Pancreas (tissue), 10 donors: ENCODE data around the gene ORAI3. TPM values are rescaled to one million over a fixed set of nuclear protein-coding genes. Genes with fewer than 3 reads are reported as not detected.

ENCODE experiments used
- ATAC-seq, 4 donors: fragments of 200-7000 bp; cut with Tn5 transposase; one replicate each; pipeline versions ENCODE4 v1.8.0 to v1.9.1; 2020; ENCODE audit warnings: mild to moderate bottlenecking in 4 of 4, moderate library complexity in 4 of 4
- DNase-seq, 6 donors: peaks; one replicate each; pipeline ENCODE4 v3.0.0-alpha.2; 2020
- FAIRE-seq: peaks from 2 replicates; lab custom pipeline; 2012; peaks lifted over from hg19 to GRCh38; lab: Jason Lieb, UNC
- H3K27ac ChIP-seq, 4 donors: fragments of 200-600 bp; sonication (generic); 1 replicate in 3 of 4; 2 replicates in 1 of 4; pipeline versions ENCODE4 v1.5.0 to v1.8.0; 2020
- H3K27me3 ChIP-seq, 4 donors: fragments of 200-600 bp; one replicate each; pipeline ENCODE4 v1.8.0; 2021
- H3K36me3 ChIP-seq, 3 donors: fragments of 200-600 bp; sonication (generic) in 1 of 3; one replicate each; pipeline versions ENCODE4 v1.5.0 to v1.8.0; 2020 to 2021
- H3K4me1 ChIP-seq, 3 donors: fragments of 200-600 bp; one replicate each; pipeline ENCODE4 v1.8.0; 2021
- H3K4me3 ChIP-seq, 4 donors: fragments of 200-600 bp; sonication (generic) in 2 of 4; one replicate each; pipeline versions ENCODE4 v1.5.0 to v1.8.0; 2020 to 2021
- H3K9me3 ChIP-seq, 4 donors: fragments of 200-600 bp; one replicate each; pipeline ENCODE4 v1.8.0; 2021
- WGBS, 2 donors: extraction: QIAGEN DNeasy Blood & Tissue Kit; methylation state at CpG; one replicate each; pipeline ENCODE4 v1.1.7; 2013; 5-methylcytosine and 5-hydroxymethylcytosine counted together
- intact Hi-C, 3 donors: fragments of 100-400 bp; cut with DNase I; formaldehyde crosslinking; loops; one replicate each; pipeline versions ENCODE4 v1.11.1 to v1.14.2; 2022
- polyA plus RNA-seq, 2 donors: library from polyadenylated mRNA; stranded (reverse); fragments of 200-250 nt; gene quantifications; one replicate each; pipeline ENCODE4 v1.2.3, GENCODE V29; 2013
- total RNA-seq, 6 donors: library from RNA; stranded (reverse); fragmentation: NEBNext Ultra II Directional in 4 of 6; extraction: Animal tissue kit (Norgen Biotek cat#: 25700) in 4 of 6; gene quantifications; one replicate each; pipeline versions ENCODE4 v1.2.1 to v1.2.4, GENCODE V29; 2021 to 2023
- TF ChIP-seq, protein P1 (sequence below), 4 donors: fragments of 200-600 bp; sonication (generic) in 3 of 4; IDR thresholded peaks; one replicate each; pipeline versions ENCODE4 v1.5.0 to v1.8.0; 2021; ENCODE audit warnings: antibody characterized with exemption in 4 of 4
- donor health status: healthy with polysubstance abuse.
- donor health status: DM: no; HTN: no; CAD: no; lungs with moderate emphysema.
- donor health status: DM: no; HTN: no; CAD: no.
- donor health status: control.
- donor health status: control.
- donor health status: Bipolar disorder and iron deficiency.
- donor health status: DM: yes; HTN: yes; CAD: no.
- donor health status: DM: no; HTN: no; CAD: no.
- donor health status: DM: no; HTN: no; CAD: no.
- donor health status: DM: yes; HTN: yes; CAD: no.

ORAI3 gene
- total and polyA plus RNA-seq, 8 donors: 8.6 to 12.5 (median 10.4) TPM

- peak overlapping the region; percentile 26 to 57 (median 50) for H3K4me3 ChIP-seq
- no peaks in the 10 kb centered on the region for H3K36me3 ChIP-seq
- no peaks in the 10 kb centered on the region for H3K27me3 ChIP-seq
- 9 to 12% methylated on average over 65 to 99 of the region's 99 CpGs for WGBS, 2 donors
- H3K27ac ChIP-seq: peak overlapping the region; percentile 68 to 90 (median 88)
- FAIRE-seq (no peak), DNase-seq (peak; percentile 61 to 92 (median 82)), ATAC-seq (peak; percentile 88 to 96 (median 92))
- no peaks in the 10 kb centered on the region for H3K9me3 ChIP-seq
- TF ChIP-seq, protein P1, sequence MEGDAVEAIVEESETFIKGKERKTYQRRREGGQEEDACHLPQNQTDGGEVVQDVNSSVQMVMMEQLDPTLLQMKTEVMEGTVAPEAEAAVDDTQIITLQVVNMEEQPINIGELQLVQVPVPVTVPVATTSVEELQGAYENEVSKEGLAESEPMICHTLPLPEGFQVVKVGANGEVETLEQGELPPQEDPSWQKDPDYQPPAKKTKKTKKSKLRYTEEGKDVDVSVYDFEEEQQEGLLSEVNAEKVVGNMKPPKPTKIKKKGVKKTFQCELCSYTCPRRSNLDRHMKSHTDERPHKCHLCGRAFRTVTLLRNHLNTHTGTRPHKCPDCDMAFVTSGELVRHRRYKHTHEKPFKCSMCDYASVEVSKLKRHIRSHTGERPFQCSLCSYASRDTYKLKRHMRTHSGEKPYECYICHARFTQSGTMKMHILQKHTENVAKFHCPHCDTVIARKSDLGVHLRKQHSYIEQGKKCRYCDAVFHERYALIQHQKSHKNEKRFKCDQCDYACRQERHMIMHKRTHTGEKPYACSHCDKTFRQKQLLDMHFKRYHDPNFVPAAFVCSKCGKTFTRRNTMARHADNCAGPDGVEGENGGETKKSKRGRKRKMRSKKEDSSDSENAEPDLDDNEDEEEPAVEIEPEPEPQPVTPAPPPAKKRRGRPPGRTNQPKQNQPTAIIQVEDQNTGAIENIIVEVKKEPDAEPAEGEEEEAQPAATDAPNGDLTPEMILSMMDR (IDR thresholded peaks at IDR 0.05): peak in 1 of 4 donors; percentile 7
- intact Hi-C loops: loop anchor here in 1 of 3 donors (10.0 kb wide), 1 partner anchor 68 kb away; no protein-coding TSS in a partner anchor
- H3K4me1 ChIP-seq: no peaks in the 10 kb centered on the region
Observed at GRCh38 chr16:30902029-30902972, 46.6 kb upstream of the ORAI3 start.

DNA sequence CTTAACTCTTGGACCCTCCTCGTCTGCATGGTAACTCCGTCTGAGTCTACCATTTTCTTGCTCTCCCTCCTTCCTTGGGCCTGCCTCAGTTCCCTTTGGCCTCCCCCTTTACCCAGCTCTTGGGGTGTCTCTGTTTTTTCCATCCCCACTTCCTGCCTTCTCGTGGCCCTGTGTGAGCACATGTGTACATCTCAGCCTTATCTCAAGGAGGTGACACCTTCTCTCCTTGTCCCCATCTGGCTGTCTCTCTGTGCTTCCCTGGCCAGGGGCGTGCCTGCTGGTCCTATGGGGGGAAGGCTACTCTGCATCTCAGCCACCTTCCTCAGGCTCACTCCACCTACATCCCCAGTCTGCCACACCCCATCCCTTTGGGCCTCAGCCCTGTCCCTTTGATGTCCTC, 45.9 kb upstream of the ORAI3 start:
- Histone ChIP-seq H3K36me3 (no peaks in the 10 kb centered on the region), H3K4me1 (no peaks in the 10 kb centered on the region), H3K27me3 (no peaks in the 10 kb centered on the region), H3K27ac (peak overlapping the region in 3 of 4 donors; percentile 85 to 90 (median 90)), H3K4me3 (peak overlapping the region in 1 of 4 donors; percentile 57), H3K9me3 (no peaks in the 10 kb centered on the region)
- ATAC-seq: peak in 1 of 4 donors; percentile 3
- no peak for DNase-seq
- TF ChIP-seq, protein P1 (IDR thresholded peaks at IDR 0.05): no peak
- FAIRE-seq: no peak
- intact Hi-C loops: loop anchor here in 1 of 3 donors (10.0 kb wide), 1 partner anchor 68 kb away; no protein-coding TSS in a partner anchor
- WGBS, 2 donors: 61 to 75% methylated on average over 4 of the region's 4 CpGs

DNA sequence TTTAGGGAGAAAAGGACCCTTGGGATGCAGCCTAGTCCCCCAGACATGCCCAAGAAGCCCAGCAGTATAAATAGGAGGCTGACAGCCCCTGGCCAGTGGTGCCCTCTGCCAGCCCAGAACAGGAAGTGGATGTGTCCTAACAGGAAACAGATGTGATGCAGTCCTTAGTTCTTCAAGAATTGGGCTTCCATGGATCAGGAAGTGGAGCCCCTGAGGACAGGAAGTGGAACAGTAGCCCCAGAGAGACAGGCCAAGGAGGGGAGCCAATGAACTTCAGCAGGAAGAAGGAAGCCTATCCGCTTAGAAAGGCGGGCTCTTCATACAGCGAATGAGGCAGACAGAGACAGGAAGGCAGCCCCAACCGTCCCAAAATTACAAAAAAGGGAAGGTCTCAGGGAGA, 45.3 kb upstream of the ORAI3 start:
- Histone ChIP-seq H3K4me3 (no peak overlapping the region), H3K36me3 (no peaks in the 10 kb centered on the region), H3K9me3 (no peaks in the 10 kb centered on the region), H3K27me3 (no peaks in the 10 kb centered on the region), H3K4me1 (no peaks in the 10 kb centered on the region), H3K27ac (peak overlapping the region in 2 of 4 donors; percentile 31 to 57)
- DNase-seq: no peak
- ATAC-seq: peak in 2 of 4 donors; percentile 24 to 45
- intact Hi-C loops: loop anchor here in 1 of 3 donors (10.0 kb wide), 1 partner anchor 69 kb away; no protein-coding TSS in a partner anchor
- no peak for FAIRE-seq
- WGBS, 2 donors: 74 to 89% methylated on average over 4 of the region's 4 CpGs
- TF ChIP-seq, protein P1 (IDR thresholded peaks at IDR 0.05): no peak

DNA sequence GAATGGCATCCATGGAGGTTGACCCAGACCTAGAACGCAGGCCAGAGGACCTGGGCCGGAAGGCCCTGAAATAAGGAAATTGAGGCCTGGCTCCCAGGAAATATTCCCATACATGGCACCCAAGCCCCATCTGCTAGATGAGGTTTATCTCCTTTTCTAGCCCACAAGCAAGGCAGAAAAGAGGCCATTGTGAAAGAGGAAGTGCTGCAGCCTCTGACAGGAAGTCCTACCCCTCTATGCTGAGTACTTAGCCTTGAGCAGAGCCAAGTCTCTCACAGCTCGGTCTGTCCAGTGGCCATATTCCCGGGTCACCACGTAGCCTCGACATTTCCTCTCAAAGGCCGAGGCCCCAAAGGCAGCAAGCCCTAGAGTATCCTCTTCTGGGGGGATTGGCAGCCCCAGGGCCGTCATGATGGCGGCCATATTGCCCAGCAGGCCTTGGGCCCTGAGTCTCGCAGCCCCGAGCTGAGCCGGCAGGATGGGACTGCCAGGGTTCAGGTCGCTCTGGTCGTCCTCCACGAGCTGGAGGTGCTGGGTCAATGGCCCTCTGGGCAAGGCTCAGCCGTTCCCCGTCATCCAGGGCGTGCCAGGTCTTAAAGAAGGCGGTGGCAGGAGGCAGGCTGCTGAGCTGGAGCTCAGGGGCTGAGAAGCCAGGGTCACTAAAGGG, 44.6 kb upstream of the ORAI3 start:
- H3K9me3 ChIP-seq: no peaks in the 10 kb centered on the region
- H3K4me1 ChIP-seq: no peaks in the 10 kb centered on the region
- intact Hi-C loops: loop anchor here in 1 of 3 donors (10.0 kb wide), 1 partner anchor 69 kb away; no protein-coding TSS in a partner anchor
- peak overlapping the region in 2 of 4 donors; percentile 31 to 57 for H3K27ac ChIP-seq
- ATAC-seq (no peak), FAIRE-seq (no peak), DNase-seq (peak in 1 of 6 donors; percentile 60)
- TF ChIP-seq, protein P1 (IDR thresholded peaks at IDR 0.05): no peak
- H3K27me3 ChIP-seq: no peaks in the 10 kb centered on the region
- WGBS, 2 donors: 90 to 91% methylated on average over 19 of the region's 19 CpGs
- H3K36me3 ChIP-seq: no peaks in the 10 kb centered on the region
- H3K4me3 ChIP-seq: no peak overlapping the region
